Transverse colon (tissue), 4 donors: ENCODE results near the gene SHISAL1.

ENCODE experiments used
- EP300 ChIP-seq: sonication (generic); formaldehyde crosslinking; IDR thresholded peaks from one replicate; pipeline ENCODE4 v1.6.1; 2017; ENCODE audit warnings: antibody characterized with exemption, low read depth
- POLR2A ChIP-seq: fragments of 450-650 bp; IDR thresholded peaks from one replicate; pipeline ENCODE4 v1.6.1; 2016; ENCODE audit warnings: antibody characterized with exemption, mild to moderate bottlenecking, moderate library complexity
- POLR2AphosphoS5 ChIP-seq, 3 donors: sonication (generic); formaldehyde crosslinking; IDR thresholded peaks; one replicate each; pipeline ENCODE4 v1.6.1; 2016; ENCODE audit warnings: antibody characterized with exemption in 3 of 3
- TF ChIP-seq, protein P1 (sequence below), 5 experiments: fragments of 200-600 bp in 3 of 5; fragments of 450-650 bp in 2 of 5; sonication (generic) in 3 of 5; IDR thresholded peaks; 1 replicate in 2 of 5; 2 replicates in 3 of 5; pipeline ENCODE4 v1.5.1; 2016 to 2017; ENCODE audit warnings: antibody characterized with exemption in 5 of 5, inconsistent platforms in 3 of 5, mild to moderate bottlenecking in 2 of 5, moderate library complexity in 1 of 5

DNA sequence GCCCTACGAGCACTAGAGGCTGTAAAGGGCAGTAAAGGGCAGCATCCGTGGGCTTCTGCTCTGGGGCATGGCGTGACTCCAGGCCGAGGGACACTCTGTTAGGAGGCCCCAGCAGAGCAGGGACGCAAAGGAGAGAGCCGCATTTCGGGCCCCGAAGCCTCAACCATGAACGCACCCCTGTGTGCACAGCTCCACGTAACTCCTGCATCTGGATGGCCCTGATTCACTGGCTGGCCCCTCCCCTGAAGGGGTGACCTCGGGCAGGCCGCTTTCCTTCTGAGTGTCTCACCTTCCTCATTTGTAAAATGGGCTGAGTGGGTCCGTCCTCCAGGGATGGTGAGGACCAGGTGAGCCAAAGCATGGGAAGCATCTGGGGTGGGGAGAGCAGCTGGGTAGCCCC, 13.6 kb downstream of the SHISAL1 start:
- no peak for TF ChIP-seq POLR2AphosphoS5 (IDR thresholded peaks at IDR 0.05)
- no peak for TF ChIP-seq POLR2A
- TF ChIP-seq, protein P1, sequence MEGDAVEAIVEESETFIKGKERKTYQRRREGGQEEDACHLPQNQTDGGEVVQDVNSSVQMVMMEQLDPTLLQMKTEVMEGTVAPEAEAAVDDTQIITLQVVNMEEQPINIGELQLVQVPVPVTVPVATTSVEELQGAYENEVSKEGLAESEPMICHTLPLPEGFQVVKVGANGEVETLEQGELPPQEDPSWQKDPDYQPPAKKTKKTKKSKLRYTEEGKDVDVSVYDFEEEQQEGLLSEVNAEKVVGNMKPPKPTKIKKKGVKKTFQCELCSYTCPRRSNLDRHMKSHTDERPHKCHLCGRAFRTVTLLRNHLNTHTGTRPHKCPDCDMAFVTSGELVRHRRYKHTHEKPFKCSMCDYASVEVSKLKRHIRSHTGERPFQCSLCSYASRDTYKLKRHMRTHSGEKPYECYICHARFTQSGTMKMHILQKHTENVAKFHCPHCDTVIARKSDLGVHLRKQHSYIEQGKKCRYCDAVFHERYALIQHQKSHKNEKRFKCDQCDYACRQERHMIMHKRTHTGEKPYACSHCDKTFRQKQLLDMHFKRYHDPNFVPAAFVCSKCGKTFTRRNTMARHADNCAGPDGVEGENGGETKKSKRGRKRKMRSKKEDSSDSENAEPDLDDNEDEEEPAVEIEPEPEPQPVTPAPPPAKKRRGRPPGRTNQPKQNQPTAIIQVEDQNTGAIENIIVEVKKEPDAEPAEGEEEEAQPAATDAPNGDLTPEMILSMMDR (IDR thresholded peaks at IDR 0.05) = no peak
- TF ChIP-seq EP300 = no peak
